ENCODE results near the gene PLCL2. TPM values are rescaled to one million over a fixed set of nuclear protein-coding genes. Genes with fewer than 3 reads are reported as not detected.

PLCL2 gene
- total and polyA plus RNA-seq, 2 experiments from 2014 or later, result 1.6 to 9.7 TPM

DNA sequence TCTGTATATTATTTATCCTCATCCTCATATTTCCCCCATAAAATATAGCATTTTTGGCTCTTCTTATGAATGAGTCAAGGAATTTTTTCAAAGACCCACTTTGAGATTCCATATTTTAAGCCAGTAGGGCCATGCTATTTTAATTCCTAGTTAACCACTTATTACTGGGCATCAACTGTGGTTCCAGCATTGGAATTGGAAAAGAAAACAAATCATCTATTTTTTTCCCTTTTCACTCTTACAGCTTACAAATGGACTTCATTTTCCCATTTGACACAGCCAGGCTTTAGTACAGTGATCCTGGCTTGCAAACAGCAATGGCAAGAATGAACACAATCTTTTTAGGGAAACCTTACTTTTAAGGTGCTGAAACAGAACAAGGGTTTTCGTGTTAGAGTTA lies 19.4 kb upstream of the PLCL2 start (continued):
- TF ChIP-seq, protein P1, sequence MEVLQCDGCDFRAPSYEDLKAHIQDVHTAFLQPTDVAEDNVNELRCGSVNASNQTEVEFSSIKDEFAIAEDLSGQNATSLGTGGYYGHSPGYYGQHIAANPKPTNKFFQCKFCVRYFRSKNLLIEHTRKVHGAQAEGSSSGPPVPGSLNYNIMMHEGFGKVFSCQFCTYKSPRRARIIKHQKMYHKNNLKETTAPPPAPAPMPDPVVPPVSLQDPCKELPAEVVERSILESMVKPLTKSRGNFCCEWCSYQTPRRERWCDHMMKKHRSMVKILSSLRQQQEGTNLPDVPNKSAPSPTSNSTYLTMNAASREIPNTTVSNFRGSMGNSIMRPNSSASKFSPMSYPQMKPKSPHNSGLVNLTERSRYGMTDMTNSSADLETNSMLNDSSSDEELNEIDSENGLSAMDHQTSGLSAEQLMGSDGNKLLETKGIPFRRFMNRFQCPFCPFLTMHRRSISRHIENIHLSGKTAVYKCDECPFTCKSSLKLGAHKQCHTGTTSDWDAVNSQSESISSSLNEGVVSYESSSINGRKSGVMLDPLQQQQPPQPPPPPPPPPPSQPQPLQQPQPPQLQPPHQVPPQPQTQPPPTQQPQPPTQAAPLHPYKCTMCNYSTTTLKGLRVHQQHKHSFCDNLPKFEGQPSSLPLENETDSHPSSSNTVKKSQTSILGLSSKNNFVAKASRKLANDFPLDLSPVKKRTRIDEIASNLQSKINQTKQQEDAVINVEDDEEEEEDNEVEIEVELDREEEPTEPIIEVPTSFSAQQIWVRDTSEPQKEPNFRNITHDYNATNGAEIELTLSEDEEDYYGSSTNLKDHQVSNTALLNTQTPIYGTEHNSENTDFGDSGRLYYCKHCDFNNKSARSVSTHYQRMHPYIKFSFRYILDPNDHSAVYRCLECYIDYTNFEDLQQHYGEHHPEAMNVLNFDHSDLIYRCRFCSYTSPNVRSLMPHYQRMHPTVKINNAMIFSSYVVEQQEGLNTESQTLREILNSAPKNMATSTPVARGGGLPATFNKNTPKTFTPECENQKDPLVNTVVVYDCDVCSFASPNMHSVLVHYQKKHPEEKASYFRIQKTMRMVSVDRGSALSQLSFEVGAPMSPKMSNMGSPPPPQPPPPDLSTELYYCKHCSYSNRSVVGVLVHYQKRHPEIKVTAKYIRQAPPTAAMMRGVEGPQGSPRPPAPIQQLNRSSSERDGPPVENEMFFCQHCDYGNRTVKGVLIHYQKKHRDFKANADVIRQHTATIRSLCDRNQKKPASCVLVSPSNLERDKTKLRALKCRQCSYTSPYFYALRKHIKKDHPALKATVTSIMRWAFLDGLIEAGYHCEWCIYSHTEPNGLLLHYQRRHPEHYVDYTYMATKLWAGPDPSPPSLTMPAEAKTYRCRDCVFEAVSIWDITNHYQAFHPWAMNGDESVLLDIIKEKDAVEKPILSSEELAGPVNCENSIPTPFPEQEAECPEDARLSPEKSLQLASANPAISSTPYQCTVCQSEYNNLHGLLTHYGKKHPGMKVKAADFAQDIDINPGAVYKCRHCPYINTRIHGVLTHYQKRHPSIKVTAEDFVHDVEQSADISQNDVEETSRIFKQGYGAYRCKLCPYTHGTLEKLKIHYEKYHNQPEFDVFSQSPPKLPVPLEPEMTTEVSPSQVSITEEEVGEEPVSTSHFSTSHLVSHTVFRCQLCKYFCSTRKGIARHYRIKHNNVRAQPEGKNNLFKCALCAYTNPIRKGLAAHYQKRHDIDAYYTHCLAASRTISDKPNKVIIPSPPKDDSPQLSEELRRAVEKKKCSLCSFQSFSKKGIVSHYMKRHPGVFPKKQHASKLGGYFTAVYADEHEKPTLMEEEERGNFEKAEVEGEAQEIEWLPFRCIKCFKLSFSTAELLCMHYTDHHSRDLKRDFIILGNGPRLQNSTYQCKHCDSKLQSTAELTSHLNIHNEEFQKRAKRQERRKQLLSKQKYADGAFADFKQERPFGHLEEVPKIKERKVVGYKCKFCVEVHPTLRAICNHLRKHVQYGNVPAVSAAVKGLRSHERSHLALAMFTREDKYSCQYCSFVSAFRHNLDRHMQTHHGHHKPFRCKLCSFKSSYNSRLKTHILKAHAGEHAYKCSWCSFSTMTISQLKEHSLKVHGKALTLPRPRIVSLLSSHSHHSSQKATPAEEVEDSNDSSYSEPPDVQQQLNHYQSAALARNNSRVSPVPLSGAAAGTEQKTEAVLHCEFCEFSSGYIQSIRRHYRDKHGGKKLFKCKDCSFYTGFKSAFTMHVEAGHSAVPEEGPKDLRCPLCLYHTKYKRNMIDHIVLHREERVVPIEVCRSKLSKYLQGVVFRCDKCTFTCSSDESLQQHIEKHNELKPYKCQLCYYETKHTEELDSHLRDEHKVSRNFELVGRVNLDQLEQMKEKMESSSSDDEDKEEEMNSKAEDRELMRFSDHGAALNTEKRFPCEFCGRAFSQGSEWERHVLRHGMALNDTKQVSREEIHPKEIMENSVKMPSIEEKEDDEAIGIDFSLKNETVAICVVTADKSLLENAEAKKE (CRISPR knock-in tag; IDR thresholded peaks at IDR 0.05), result no peak

DNA sequence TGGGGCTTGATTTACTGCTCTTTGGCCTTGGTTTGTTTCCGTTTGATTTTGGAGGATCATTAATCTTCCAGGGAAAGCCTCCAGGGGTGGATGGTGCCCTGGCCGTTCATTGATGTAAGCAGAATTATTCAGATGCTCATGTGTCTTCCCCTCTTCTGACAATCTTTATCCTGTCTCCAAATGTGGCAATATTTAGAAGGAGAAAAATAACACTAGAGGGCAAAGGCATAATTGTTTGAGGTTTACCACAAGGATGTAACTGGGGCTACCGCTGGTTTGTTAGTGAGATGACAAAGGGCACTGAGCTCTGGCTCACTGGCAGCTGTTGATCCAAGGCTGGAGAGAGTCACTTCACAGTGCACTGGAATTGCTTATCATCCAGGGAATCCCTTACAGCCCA lies 18.2 kb upstream of the PLCL2 start:
- DNase-seq (ENCODE audit: low spot score), result no peak
- no peak overlapping the region for H3K4me3 Mint-ChIP-seq
- Histone ChIP-seq H3K4me1 (ENCODE audit: insufficient read depth) (no peaks in the 10 kb centered on the region), H3K4me2 (no peak overlapping the region), H3K36me3 (ENCODE audit: insufficient read depth) (no peaks in the 10 kb centered on the region), H3K4me3 (no peak overlapping the region), H3K27me3 (ENCODE audit: insufficient read depth) (no peaks in the 10 kb centered on the region), H3K9me2 (ENCODE audit: insufficient read depth) (no peaks in the 10 kb centered on the region), H3K79me2 (replicated peaks; ENCODE audit: insufficient read depth) (no peaks in the 10 kb centered on the region), H3F3A (replicated peaks; ENCODE audit: low read depth) (no peaks in the 10 kb centered on the region), H4K20me1 (replicated peaks; ENCODE audit: insufficient read depth) (no peaks in the 10 kb centered on the region), H2AFZ (no peak overlapping the region), H3K27ac (ENCODE audit: low read depth) (no peak overlapping the region)
- no peak for ATAC-seq
- peaks cover 3% of the 10 kb centered on the region for H3K27me3 Mint-ChIP-seq (ENCODE audit: insufficient read depth, low read depth, poor library complexity)
- H3K36me3 Mint-ChIP-seq (ENCODE audit: low read depth), result no peaks in the 10 kb centered on the region
- TF ChIP-seq NANOG (IDR thresholded peaks at IDR 0.05; ENCODE audit: borderline replicate concordance) (no peak), STAT1 (IDR thresholded peaks at IDR 0.05; ENCODE audit: unreplicated experiment) (no peak), POLR2AphosphoS5 (IDR thresholded peaks at IDR 0.05; ENCODE audit: low read depth) (no peak)
- no peak overlapping the region for H3K27ac Mint-ChIP-seq
- H3K4me1 Mint-ChIP-seq, result no peaks in the 10 kb centered on the region
- H3K9me3 Mint-ChIP-seq, result 0 out of 3 replicates have a peak, but pooled peaks cover 6% of the 10 kb centered on the region

GRCh38 chr3:16868513-16868912 lies 16.2 kb upstream of the PLCL2 start:
- Histone ChIP-seq H3K27ac (ENCODE audit: low read depth) (no peak overlapping the region), H4K20me1 (replicated peaks; ENCODE audit: insufficient read depth) (no peaks in the 10 kb centered on the region), H3K4me2 (no peak overlapping the region), H3K4me3 (no peak overlapping the region), H3F3A (replicated peaks; ENCODE audit: low read depth) (no peaks in the 10 kb centered on the region), H3K79me2 (replicated peaks; ENCODE audit: insufficient read depth) (no peaks in the 10 kb centered on the region), H3K27me3 (ENCODE audit: insufficient read depth) (no peaks in the 10 kb centered on the region), H3K4me1 (ENCODE audit: insufficient read depth) (no peaks in the 10 kb centered on the region), H3K9me2 (ENCODE audit: insufficient read depth) (no peaks in the 10 kb centered on the region), H3K36me3 (ENCODE audit: insufficient read depth) (no peaks in the 10 kb centered on the region), H2AFZ (no peak overlapping the region)
- DNase-seq (ENCODE audit: low spot score), result no peak
- H3K4me3 Mint-ChIP-seq, result no peak overlapping the region
- no peak overlapping the region; the same call in 1 of the 2 replicates for H3K27ac Mint-ChIP-seq
- H3K4me1 Mint-ChIP-seq, result peaks cover 2% of the 10 kb centered on the region; the same call in 1 of the 3 replicates
- no peak for ATAC-seq
- no peaks in the 10 kb centered on the region for H3K9me3 Mint-ChIP-seq
- peaks cover 2% of the 10 kb centered on the region for H3K27me3 Mint-ChIP-seq (ENCODE audit: insufficient read depth, low read depth, poor library complexity)
- no peaks in the 10 kb centered on the region for H3K36me3 Mint-ChIP-seq (ENCODE audit: low read depth)
- TF ChIP-seq ZNF114 (CRISPR knock-in tag; IDR thresholded peaks at IDR 0.05) (no peak), EZH2 (IDR thresholded peaks at IDR 0.05; ENCODE audit: low read depth, unreplicated experiment) (no peak), JUNB (IDR thresholded peaks at IDR 0.05; ENCODE audit: unreplicated experiment) (no peak)

Data from GM23338 (cell line).